HG02798 (cell line): Measurements from ENCODE around the gene SEC22C.

Experiments
- ATAC-seq: cut with Tn5 transposase; IDR thresholded peaks from one replicate; pipeline ENCODE4 v1.9.1; 2021; ENCODE audit warnings: mild to moderate bottlenecking; ENCODE audit not compliant: unreplicated experiment, poor library complexity

SEC22C gene

DNA sequence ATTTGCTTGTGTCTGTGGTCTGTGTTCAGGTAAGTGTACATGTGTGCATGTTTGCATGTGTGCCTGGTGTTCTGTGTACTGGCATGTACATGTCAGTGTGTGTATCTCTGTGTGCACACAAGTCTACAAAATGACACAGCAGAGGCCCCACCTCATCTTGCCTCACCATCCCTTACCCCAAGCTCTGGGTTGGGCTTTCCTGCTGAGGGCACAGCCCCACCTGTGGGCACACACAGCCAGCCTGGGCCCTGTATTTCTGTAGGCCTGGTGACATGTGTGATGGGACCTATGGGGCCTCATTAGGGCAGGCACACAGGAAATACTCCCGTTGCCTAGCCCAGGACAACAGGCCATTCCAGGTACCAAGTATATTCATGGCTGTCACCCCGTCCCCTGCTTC, 65.8 kb downstream of the SEC22C start:
- no peak for ATAC-seq

DNA sequence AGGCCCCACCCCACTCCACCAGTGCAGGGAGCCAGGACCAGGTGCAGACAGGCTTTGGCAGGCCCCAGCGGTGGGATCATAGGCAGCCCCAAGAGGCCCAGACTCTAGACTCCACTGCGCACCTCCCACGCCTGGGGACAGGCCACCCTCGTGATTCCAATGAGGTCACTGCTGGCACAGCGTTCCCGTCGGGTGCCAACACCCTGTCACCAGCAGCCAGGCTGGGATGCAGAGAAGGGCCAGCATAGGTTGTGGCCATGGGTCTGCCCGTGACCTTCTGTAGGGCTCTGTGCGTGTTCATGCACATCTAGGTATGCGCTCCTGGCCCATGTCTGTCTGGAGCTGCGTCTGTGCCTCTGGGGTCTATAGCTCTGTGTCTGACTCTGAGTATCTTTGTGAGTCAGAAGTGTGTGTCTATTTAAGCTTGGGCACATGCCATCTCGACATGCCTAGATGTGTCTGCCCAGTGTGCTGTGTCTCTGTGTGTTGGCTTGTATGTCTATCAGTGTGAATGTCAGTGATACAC, 66.3 kb downstream of the SEC22C start:
- no peak for ATAC-seq

DNA sequence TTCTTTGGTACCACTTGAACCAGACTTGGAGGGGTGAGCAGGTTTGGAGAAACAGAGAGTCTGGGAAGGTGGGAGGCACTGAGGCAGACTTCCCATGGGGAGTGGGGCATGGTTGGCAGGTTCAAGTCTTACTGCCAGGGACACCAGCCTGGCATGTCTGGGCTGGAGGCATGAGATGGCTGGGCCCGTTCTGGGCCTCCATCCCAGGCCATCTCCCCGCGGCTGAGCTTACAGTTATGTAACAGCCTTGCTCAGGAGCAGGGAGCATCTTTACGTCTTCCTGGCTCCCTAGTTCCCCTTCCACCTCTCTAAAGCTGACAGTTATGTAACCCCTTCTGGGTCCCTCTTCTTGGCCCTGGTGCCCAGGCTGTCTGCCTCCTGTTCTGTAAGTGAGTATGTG, 66.9 kb downstream of the SEC22C start:
- ATAC-seq = no peak

DNA sequence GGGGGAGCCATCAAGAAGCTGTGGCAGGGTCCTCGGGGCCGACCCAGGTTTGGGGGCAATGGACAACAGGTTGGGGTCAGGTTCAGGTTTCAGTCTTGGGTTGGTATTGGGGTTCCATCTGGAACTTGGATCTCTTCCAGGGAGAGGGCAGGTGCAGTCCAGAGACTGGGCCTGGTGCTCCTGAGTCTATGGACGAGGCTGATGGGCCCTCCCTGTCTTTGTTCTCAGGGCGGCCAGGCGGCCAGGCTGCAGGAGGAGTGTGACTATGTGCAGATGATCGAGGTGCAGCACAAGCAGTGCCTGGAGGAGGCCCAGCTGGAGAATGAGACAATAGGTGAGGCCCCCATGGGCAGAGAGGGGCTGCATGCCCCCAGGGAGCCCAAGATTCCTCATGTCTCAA, 68.2 kb downstream of the SEC22C start:
- no peak for ATAC-seq

DNA sequence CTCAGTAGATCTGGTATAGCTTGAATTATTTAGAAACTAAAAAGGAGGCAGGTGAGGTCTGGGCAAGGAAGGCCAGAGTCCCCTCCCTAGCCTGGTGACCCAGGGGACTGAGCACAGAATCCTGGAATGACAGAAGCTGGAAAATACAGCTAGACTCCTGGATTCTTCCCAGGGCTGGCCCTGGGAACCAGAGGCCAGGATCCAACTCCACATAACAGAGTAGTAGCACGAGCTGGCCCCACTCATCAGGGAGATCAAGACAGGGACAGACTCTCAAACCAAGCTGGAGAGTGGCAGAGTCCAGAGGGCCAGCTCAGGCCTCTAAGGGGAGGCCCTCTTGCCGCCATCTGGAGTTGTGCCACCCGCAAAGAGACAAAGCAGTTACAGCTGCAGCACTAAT, 68.6 kb downstream of the SEC22C start:
- no peak for ATAC-seq

DNA sequence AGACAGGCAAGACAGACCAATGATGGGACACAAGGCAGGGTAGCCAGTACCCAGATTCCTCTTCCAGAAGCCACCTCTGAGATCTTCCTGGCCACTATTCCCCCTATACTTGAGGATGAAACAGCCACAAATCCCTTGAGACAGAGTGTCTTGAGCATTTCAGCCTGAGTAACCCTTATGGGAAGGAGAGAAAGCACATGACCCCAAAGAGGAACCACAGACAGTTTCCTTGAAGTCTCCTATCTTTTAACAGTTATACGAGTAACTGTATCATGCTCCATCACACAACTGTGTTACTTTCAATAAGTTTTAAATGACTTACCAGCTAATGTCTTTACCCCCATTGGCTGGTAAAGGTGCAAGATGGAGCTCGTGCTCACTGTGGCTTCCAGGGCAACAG, 70.0 kb downstream of the SEC22C start:
- ATAC-seq = no peak

DNA sequence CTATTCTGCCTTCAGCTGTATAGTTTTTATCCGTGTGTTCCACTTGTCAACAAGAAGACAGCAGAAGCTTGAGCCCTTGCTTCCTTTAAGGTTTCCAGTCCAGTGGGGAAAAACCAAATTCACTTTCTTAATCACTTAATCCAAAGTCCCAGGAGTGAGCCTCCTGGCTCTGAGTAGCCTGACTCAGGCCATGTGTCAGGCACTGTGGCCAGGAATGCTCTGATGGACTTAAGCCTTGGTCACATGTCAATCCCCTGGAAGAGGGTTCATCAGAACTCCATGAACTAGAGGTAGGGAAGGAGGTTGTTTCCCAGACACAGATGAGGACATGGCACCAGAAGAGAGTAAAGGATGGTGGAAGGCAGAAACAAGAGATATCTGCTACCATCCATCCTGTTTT, 70.6 kb downstream of the SEC22C start:
- no peak for ATAC-seq

DNA sequence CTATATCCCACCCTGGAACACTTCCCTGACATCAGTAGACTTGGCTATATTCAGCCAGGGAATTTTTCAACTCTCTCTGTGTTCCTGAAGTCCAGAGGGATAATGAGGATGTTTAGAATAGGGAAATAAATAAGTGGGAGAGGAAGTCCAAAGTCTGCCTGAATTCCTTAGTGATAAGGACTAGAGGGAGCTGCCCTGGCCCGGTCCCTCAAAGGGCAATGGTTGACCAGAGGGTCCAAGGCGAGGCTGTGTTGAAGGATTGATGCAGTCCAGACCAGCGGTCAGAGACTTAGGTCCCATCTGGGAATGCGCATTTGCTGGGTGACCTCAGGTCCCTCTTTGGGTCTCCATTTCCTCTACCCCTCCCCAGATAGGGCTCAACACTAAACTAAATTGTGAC, 71.4 kb downstream of the SEC22C start:
- no peak for ATAC-seq

DNA sequence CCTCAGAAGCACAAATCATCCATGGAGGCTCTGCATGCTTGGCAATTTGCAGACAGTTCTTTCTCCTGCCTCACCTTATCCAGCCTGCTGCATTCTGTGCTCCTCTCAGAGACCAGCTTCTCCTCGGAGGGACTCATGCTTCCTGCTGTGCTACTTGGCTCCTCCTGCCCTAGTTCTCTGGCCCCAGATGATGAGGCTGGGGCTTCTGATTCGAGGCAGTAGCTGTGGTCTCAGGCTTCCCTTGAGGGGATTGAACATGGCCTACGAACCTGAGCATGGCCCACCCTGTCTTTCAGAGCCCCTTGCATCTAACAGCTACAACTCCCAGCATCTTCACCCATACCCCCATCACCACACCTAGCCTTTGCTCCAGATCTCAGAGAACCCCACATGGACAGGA, 72.7 kb downstream of the SEC22C start:
- no peak for ATAC-seq

DNA sequence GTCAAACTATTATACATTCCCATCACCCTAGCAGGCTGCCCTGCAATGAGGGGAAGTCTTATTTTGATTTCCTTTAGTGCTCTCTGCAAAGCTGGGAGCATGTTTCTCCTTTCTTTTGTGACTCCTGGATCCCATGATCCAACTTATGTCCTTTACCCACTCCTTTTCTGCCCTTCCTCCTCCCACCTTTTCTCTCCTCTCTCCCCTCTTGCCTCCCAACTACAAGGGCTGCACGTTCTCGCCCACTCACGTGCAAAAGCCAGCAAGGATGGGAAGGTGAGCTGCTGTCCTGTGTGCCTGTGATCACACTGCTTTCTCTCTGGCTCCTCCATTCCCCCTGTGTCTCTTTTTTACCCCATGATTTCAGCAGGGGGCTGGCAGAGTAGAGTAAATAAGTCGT, 73.2 kb downstream of the SEC22C start:
- no peak for ATAC-seq

DNA sequence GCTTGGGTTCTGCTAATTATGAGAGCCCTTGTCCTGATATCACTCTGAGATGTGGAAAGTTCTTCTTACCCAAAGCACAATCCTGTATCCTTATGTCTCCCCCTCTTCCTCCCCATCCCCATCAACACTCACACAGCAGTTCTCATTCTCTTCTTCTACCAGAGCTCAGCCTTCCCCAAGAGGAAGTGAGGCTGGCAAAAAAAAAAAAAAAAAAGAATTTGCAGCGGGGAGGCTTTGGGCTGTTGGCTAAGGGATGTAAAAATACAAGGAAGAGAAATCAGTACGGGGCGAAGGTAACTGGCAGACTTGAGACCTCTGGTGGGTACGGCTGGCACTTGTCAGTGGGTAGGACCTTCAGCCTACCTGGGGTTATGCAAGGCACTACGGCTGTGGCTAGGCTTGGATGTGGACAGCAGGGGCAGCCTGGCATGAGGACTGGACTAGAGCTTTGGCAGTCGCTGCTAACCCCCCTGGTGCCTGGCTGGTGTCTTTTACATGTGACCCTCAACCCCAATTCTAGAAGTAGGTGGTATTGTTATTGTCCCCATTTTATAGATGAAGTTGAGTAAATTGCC, 73.9 kb downstream of the SEC22C start:
- ATAC-seq = no peak

DNA sequence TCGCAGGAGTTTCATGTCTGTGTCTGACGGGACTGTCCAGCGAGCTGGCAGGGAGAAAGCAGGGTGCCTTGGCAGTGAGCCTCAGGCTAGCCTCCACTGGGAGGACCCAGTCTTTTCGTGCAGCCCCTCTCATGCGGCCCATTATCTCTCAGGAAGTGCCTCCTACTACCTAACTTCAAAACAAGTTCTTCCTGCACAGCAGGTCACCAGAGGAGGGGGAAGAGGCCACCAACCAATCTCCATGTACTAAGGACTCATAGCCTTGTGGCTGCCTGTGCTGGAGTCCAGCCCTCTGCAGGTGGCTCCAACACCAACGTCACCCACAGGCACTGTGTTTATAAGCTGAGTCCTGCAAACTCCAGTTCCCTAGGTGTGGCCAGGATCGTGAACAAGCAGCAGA, 74.5 kb downstream of the SEC22C start:
- no peak for ATAC-seq

DNA sequence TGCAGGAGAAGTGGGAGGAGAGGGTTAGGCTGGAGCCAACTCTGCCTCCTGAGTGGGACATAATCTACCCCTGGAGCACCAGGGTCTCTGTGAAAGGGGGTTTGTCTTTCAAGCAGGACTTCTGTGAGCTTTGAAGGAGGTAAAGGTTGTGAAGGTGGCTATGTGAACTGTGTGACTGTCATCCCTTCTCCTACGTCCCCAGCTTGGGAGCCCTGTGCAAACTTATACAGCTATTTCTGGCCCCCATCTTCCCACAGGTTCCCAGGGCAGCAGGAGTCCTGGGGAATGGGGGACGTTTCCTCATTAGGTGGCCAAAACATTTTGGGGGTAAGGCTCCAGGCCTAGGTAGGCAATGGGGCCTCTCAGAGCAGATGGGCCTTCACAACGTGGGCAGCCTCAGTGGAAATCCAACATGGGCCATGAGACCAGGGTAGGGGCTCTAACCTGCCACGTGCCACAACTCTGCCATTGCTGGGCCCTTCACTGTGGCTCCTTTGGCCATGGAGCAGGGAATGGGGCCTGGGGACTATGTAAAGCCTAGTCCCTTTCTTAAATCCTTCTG, 75.8 kb downstream of the SEC22C start:
- no peak for ATAC-seq

DNA sequence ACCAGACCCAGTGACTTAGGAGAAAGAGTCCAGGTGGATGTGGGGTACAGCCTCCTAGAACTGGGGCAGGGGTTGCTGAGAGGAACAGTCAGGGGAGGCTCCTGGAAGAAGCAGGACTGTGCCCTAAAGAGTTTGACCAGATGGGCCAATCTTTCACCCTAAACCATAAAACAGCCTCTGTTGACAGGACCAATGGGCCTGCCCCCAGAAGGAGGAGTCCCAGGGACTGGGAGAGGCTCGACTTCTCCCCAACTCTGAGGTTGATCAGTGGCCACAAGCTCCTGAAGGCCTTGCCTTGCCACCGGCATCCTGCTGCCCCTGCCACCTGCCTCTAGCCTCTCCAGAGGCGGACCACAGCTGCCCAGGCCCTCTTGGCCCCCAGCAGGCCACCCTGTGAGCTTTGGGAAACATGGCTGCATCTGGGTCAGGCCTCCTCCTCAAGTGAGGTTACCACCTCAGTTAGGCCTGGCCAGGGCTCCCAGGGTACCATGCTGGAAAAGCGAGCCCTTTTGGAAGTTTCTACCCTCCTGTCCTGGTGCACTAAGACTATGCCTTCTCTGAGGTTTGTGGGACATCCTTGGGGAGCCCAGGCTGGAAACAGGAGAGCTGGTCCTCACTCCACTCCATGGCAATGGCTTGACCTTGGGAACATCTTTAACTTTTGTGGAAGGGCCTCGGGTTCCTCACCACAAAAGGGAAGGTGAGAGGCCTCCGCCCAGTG, 76.5 kb downstream of the SEC22C start:
- ATAC-seq = no peak

DNA sequence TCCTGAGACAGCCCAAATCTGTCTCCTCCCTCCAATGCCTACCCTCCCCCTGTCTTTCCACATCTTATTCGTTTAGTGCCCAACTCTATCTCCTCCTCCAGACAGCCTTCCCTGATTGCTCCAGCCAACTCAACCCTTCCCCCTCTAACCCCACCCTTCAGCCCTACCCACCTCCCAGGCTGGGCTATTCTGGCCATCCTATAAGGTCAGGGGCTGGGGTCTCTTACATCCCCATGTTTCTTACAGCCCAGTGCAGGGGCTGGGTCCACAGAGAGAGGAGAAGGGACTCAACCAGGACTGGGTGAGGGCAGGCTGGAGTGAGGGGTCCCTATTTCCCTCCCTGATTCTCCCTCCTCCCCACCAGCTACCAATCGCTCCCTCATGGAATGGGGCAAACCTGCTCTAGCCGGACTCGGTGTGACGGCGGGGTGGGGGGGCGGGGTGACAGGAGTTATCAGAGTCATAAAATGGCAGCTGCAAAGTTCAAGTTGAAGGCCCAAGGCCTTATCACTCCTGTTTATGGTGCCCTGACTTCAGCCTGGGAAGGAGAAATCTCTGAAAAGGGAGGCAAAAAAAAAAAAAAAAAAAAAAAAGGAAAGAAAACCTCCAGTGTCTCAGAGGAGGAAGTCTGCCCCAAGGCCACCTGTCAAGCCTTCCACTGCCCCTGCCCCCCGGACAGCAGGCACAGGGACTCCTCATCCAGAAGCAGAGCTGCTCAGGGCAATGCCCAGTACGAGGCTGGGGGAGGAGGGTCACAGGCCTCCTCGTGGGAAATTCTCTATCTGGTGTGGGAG, 77.2 kb downstream of the SEC22C start:
- ATAC-seq = no peak

DNA sequence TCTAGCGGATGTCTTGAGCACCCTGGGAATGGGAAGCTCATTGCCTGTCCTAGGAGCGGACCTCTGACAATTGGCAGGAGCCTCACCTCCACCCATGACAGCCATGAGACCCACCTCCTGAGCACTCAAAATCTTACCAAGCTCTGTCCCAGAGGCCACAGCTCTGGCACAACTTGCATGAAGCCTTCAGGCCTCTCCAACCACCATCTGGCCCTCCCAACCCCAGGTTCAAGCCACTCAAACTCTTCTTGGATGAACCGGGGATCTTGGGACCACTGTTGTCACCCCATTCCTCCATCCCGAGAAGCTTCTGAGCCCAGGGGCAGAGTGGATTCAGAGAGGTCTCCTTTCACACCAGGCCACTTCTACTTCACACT, 77.8 kb downstream of the SEC22C start:
- no peak for ATAC-seq

DNA sequence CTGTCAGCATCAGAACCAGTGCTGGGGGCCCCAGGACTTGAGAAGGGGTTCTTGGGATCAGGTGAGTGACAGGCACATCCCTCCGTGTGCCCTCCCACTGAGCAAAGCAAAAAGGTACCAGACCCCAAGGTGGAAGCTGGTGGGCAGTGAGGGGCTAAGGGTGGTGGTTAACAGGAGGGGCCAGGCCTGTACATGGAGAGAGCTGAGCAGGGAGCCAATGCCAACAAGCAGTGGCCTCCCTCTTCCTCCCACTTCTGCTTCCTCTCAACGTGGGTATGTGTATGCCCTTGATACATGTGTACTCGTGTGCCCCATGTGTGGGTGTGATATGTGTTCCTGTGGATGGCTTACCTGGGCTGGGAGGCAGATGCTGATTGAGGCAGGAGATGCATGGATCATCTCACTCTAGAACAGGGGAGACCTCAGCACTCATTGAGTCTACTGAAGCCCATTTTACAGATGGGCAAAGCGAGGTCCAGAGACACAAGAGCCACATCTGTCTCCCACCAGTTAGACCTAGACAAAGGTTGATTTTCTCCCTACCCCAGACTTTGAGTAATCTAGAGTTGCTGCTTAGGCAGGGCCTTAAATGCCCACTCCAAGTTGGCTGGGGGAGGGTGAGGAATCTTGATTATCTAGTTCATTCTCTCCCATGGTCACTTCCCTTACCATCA, 78.4 kb downstream of the SEC22C start:
- ATAC-seq = no peak

DNA sequence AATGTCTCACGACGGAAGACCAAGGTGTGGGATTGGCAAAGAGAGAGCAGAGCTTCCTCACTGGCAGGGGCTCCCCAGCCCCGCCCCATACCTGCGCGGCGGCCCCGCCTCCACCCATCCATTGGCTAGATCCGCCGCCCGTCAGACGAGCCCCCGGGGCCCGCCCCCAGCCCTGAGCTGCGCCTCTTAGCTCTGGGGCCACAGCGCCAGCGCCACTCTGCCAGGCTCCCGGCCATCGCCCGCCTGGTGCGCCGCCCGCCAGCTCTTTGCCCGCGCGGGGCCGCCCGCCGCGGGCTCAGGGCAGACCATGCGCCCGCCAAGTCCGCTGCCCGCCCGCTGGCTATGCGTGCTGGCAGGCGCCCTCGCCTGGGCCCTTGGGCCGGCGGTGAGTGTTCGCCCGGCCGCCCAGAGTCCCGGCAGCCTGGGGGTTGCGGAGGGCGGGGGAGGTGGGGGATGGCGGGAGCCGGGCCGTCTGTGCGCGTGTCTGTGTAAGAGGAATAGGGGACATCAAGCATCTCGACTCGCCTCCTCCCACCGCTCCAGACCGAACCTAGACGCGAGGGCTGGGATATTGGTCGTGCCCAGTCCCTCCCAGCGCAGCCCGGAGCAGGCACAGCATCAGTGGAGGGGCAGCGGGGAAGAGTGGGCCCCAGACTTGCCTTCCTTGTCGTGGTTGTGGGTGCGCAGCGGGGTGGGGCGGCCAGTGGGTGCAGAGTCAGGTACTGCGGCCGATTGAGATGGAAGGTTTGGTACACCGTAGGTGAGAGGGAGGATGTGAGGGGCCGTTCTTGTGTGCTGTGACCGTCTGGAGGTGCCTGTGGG, 79.1 kb downstream of the SEC22C start, which contains the start of gene VIPR1:
VIPR1 (plus strand) TSS at position 215 of the 822 bp plus-strand sequence; CDS start at position 308, 93 bp downstream.
- ATAC-seq = peak; percentile 95

DNA sequence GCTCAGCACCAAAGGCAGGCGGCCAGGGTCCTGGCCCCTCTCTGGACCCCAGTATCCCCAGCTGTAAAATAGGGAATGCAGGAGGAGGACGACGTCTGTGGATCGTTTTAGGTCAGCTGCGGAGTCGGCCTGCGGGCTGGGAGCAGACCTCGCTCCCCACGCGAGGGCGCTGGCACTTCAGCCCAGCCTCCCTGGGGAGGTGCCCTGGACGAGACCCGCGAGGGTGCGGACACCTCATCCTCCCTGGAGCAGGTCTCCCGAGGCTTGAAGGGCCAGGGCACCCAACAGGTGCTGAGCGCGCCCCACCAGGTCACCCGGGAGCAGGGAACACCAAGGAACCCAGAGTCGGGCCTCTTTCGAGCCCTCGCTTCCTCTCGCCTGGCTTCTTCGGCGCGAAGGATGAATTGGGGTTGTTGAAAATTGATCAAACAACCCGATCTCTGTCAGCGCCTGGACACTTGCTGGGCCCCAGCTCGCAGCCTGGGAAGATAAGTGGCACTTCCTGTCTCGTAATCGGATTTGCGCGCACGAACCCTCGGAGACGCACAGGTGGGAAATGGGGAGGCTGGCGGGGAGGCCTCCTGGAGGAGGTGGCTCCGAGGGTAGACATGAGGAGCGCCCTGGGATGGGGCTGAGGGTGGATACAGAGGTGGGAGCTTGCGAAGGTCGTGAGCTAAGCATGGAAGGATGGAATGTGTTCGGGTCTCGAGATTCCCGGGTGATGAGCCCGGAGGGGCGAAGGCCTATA, 79.9 kb downstream of the SEC22C start:
- ATAC-seq = peak; percentile 35
